ENCODE data around the gene CTNNA2. TPM values are rescaled to one million over a fixed set of nuclear protein-coding genes. Genes with fewer than 3 reads are reported as not detected.

Gene CTNNA2
- total and polyA plus RNA-seq, 9 of the 15 experiments (the other 6 are each of a cell fraction or from before 2014, with no cell fraction given) = 0.03 to 0.40 (median 0.15) TPM

GRCh38 chr2:80086831-80087230, 574.0 kb downstream of the CTNNA2 start (continued):
- TF ChIP-seq ZNF592 (IDR thresholded peaks at IDR 0.05) (peak; percentile 76), ZKSCAN8 (CRISPR knock-in tag; IDR thresholded peaks at IDR 0.05) (no peak), BACH1 (tag; IDR thresholded peaks at IDR 0.05) (peak; percentile 30; the same call in 1 of the 2 replicates), NRF1 (conservative IDR thresholded peaks at IDR 0.05 in 1 of 2, IDR thresholded peaks at IDR 0.05 in 1 of 2) (no peak), ZNF282 (CRISPR knock-in tag; IDR thresholded peaks at IDR 0.05) (no peak), NFE2L1 (tag; IDR thresholded peaks at IDR 0.05; ENCODE audit: borderline replicate concordance, low read depth) (peak; percentile 76), ZNF707 (CRISPR knock-in tag; conservative IDR thresholded peaks at IDR 0.05) (no peak), ZNF316 (IDR thresholded peaks at IDR 0.05) (peak; percentile 97), ZNF57 (CRISPR knock-in tag; IDR thresholded peaks at IDR 0.05) (no peak), NFIX (CRISPR knock-in tag; IDR thresholded peaks at IDR 0.05; ENCODE audit: low read depth) (no peak), NFE2 (IDR thresholded peaks at IDR 0.05; ENCODE audit: low read depth) (peak; percentile 90), ZBTB11 (CRISPR knock-in tag; IDR thresholded peaks at IDR 0.05) (no peak), CCAR2 (IDR thresholded peaks at IDR 0.05; ENCODE audit: low read depth, low read length) (no peak), GABPA (tag; conservative IDR thresholded peaks at IDR 0.05; ENCODE audit: low read depth) (no peak), KHSRP (IDR thresholded peaks at IDR 0.05) (no peak)
- TF ChIP-seq, protein P1, sequence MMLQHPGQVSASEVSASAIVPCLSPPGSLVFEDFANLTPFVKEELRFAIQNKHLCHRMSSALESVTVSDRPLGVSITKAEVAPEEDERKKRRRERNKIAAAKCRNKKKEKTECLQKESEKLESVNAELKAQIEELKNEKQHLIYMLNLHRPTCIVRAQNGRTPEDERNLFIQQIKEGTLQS (IDR thresholded peaks at IDR 0.05) = peak; percentile 22; the same call in 1 of the 2 replicates
- TF ChIP-seq, protein P1 (CRISPR knock-in tag; conservative IDR thresholded peaks at IDR 0.05) = no peak

Measured in K562 (cell line).